HCT116 (cell line): ENCODE measurements around the gene ART1.

Experiments used
- POLR2A ChIP-seq: IDR thresholded peaks from 2 replicates; pipeline ENCODE4 v1.7.0; 2011; ENCODE audit warnings: borderline replicate concordance; ENCODE audit not compliant: insufficient read depth, insufficient read length; ENCODE audit errors: extremely low read depth
- POLR2AphosphoS5 ChIP-seq: IDR thresholded peaks from 2 replicates; pipeline ENCODE4 v1.6.1; 2011; ENCODE audit warnings: mild to moderate bottlenecking, low read depth, low read length, moderate library complexity
- TF ChIP-seq, protein P1 (sequence below): IDR thresholded peaks from 2 replicates; pipeline ENCODE4 v1.6.1; 2012; ENCODE audit warnings: low read depth

DNA sequence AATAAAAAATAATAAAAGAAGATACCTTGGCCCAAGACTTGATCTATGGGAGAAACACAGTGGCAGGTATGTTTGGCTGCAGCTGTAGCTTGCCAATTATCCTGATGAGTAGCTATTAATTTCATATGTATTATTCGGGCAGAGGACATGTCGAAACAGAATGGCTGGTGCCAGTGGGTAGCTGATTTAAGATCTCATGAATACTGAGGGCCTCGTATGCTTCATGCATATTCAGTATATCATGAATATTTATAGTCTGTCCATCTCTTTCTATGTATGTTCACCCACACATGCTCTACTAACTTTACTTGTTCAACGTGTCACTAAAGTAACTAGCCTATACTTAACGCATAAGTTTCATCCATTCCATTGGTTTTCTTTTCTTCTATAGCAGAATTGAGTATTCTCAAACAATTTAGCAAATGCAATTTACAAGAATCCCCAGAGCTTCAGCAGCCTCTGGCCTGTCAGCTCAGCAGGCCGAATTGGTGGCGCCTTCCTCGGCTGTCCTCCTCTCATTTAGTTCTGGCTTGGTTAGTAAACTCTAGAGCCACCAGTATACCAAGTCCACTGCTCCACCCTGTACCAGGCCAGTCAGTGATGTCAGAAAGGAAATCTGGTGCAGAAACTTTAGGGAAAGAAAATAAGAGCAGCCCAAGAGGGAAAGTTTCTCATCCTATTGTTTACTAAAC is 21.0 kb upstream of the ART1 start:
- TF ChIP-seq POLR2AphosphoS5 (no peak), POLR2A (no peak)
- TF ChIP-seq, protein P1, sequence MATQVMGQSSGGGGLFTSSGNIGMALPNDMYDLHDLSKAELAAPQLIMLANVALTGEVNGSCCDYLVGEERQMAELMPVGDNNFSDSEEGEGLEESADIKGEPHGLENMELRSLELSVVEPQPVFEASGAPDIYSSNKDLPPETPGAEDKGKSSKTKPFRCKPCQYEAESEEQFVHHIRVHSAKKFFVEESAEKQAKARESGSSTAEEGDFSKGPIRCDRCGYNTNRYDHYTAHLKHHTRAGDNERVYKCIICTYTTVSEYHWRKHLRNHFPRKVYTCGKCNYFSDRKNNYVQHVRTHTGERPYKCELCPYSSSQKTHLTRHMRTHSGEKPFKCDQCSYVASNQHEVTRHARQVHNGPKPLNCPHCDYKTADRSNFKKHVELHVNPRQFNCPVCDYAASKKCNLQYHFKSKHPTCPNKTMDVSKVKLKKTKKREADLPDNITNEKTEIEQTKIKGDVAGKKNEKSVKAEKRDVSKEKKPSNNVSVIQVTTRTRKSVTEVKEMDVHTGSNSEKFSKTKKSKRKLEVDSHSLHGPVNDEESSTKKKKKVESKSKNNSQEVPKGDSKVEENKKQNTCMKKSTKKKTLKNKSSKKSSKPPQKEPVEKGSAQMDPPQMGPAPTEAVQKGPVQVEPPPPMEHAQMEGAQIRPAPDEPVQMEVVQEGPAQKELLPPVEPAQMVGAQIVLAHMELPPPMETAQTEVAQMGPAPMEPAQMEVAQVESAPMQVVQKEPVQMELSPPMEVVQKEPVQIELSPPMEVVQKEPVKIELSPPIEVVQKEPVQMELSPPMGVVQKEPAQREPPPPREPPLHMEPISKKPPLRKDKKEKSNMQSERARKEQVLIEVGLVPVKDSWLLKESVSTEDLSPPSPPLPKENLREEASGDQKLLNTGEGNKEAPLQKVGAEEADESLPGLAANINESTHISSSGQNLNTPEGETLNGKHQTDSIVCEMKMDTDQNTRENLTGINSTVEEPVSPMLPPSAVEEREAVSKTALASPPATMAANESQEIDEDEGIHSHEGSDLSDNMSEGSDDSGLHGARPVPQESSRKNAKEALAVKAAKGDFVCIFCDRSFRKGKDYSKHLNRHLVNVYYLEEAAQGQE, result no peak
